ENCODE data around the gene RANBP3. TPM values are rescaled to one million over a fixed set of nuclear protein-coding genes. Genes with fewer than 3 reads are reported as not detected.
"Not testable (repeated sequence)": the region's sequence is repeated elsewhere in the genome, so short reads cannot be mapped to it uniquely, and the experiment has no call there.

RANBP3 gene
- total RNA-seq, 1 experiment from 2014 or later: 130 TPM

DNA sequence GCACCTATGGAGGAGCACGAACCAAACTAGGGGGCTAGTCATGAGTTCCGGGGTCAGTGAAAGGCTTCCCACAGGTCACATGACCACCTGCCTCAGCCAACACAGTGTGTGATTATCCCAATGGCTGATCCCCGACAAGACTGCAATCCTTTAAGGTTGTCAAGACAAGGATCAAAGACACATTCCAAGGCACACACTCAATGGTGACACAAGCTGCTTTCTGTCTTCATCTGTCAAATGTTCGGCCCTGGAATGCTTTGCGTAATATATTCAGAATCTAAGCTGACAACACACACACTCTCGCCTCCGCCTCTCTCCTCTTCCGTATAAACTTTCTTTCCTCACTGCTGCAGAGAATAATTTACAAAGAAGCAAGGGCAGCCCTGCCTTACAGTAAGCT, 11.7 kb downstream of the RANBP3 start:
- DNase-seq (ENCODE audit: low read depth): no peak

GRCh38 chr19:5964816-5965565, 12.9 kb downstream of the RANBP3 start:
- no peak for DNase-seq (ENCODE audit: low read depth)

DNA sequence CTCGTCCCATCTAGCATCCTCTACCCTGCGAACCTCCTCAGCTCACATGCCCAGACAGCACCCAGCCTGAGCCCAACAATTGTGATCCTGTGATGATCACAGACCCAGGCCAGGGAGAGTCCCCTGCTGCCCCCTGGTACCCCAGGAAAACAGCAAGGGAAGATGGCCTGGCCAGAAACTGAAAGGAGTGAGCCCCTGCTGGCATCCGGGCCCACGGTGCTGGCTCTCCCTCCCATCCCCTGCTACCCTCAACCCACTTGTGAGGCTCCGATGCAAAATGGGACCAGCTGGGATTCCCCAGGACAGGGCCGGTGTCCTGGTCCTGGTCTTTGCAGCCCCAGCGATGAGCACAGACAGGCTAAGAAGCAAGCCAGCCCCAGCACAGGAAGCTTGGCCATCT, 14.1 kb downstream of the RANBP3 start:
- DNase-seq (ENCODE audit: low read depth): no peak

- DNase-seq (ENCODE audit: low read depth): not testable (repeated sequence)
Observed at GRCh38 chr19:5963259-5963658, 14.7 kb downstream of the RANBP3 start.

- DNase-seq (ENCODE audit: low read depth): no peak
Observed at GRCh38 chr19:5961969-5962945, 15.7 kb downstream of the RANBP3 start.

GRCh38 chr19:5961641-5961968, 16.3 kb downstream of the RANBP3 start:
- DNase-seq (ENCODE audit: low read depth): not testable (repeated sequence)

GRCh38 chr19:5960005-5961001, 17.6 kb downstream of the RANBP3 start:
- DNase-seq (ENCODE audit: low read depth): no peak

- DNase-seq (ENCODE audit: low read depth): no peak
Observed at GRCh38 chr19:5959260-5960004, 18.5 kb downstream of the RANBP3 start.

DNA sequence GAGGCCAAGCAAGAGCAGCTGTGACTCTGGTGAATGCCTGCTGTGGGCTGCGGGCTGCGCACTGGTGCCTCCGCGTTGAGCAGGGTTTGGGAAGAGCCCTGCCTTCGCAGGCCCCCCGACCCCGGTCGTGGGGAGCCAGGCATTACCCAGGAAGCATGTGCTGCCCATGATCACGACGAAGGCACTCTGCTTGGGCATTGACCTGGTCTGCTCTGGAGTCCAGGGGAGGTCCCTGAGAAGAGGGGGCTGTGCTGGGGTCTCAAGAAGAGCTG, 19.2 kb downstream of the RANBP3 start:
- DNase-seq (ENCODE audit: low read depth): no peak

- no peak for DNase-seq (ENCODE audit: low read depth)
Observed at GRCh38 chr19:5958074-5958850, 19.7 kb downstream of the RANBP3 start.

- DNase-seq (ENCODE audit: low read depth): peak; percentile 68
Observed at GRCh38 chr19:5957170-5957569, 20.8 kb downstream of the RANBP3 start.

- DNase-seq (ENCODE audit: low read depth): no peak
Observed at GRCh38 chr19:5956728-5957127, 21.2 kb downstream of the RANBP3 start.

GRCh38 chr19:5956323-5956722, 21.6 kb downstream of the RANBP3 start:
- DNase-seq (ENCODE audit: low read depth): no peak

DNA sequence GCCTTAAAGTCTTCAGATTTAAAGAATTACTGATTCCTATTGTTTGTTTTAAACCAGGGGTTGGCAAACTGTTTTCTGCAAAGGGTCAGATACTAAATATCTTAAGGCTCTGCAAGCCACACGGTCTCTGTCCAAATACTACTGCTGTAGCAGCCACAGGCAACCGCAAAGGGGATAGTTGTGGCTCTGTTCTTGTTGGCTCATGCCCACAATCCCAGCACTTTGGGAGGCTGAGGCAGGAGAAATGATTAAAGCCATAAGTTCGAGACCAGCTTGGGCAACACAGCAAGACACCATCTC, 22.4 kb downstream of the RANBP3 start:
- DNase-seq (ENCODE audit: low read depth): peak; percentile 66

GRCh38 chr19:5954293-5954692, 23.6 kb downstream of the RANBP3 start:
- peak; percentile 62 for DNase-seq (ENCODE audit: low read depth)

DNA sequence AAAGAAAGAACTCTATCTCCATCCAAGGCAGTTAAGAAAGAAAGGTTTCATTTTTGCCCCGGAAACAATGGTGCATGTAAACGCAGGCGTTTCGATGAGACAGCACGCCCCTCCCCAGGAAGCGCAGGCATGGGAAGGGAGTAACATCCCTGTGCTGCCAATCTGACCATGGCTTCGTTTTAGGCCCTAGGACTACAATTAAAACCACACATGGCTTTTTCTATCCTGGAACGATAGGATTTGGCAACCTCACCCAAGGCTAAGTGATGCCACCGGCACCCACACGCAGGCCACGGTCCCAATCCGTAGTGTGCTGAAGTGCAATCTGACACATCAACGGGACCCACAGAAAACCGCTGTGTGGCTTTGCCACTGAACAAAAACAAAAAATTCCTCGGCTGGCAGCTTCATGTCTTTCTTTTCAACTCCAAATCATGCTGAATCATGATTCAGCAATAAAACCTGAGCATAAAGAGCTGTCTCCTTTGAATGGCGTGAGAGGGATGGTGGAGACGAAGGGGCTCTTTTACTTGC, 24.2 kb downstream of the RANBP3 start:
- DNase-seq (ENCODE audit: low read depth): peak; percentile 83

DNA sequence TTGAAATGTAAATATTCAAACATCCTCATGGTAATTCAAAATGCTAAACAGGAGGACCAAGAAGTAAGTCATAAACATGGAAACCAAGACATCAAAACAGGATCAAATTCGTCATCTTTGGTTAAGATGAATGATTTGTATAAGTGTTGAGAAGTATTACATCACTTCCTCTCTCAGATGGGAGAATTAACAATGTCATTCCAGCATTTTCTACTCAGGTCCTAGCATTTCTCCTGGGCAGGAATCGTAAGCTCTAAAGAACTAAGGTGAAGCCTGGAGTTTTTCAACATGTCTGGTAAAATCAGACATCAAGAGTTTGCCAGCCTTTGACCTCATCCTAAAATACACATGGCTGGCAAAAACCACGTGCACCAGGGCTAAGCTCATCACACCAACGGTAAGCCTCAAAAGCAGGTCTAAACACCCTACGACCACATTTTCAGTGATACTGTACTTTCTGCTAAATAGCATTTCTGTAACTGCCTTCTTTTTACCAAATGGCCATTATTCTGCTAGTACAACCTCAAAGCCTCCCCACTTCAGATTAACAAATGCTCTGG, 24.8 kb downstream of the RANBP3 start:
- peak; percentile 61 for DNase-seq (ENCODE audit: low read depth)

DNA sequence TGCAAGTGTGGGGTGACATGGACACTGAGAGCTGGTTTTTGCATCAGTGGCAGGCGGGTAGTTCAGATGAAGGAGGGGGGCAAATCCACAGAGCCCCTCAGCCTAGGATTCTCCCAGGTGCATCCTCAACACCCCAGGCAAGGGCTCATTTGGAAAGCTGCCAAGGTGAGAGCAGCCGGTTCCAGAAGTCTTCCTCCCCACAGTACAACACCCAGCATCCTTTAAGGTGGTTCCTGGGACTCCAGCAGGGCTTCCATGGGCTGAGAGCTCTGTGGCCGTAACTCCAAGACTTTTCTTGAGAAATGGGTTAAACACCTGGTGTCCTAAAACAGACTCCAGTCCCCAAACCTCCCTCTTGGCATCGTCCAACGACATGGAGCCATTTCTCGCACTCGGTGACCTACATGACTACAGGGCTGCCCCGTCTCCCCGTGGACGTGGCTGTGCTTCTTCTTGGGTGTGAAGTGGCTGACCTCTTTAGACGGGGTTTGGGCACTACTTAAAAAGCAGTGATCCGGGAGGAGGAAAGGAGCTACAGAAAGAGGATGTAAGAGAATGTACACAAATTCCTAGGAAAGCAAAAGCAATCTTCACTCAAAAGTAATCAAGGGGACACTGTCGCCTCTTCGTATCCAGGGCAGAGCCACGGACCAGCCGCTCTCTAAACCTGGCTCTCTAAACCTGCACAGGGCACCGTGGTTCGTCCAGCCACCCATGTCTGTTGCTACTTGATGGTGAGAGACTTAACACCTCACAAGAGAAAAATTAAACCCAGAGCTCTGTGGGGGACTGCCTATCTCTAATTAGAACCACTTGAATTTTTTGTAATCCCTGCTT, 25.5 kb downstream of the RANBP3 start:
- DNase-seq (ENCODE audit: low read depth): no peak

- no peak for DNase-seq (ENCODE audit: low read depth)
Observed at GRCh38 chr19:5951338-5951861, 26.5 kb downstream of the RANBP3 start.
